Stimulated activated CD4-positive, alpha-beta T cell treated with anti-CD3 and anti-CD28 coated beads, TNF-alpha, amount 100 ng/mL, for 24 hours (primary cell): ENCODE measurements around the gene BARHL2.

Experiments
- DNase-seq, 3 experiments: peaks; one replicate each; pipeline ENCODE4 v3.0.0-alpha.2; 2020; ENCODE audit warnings: low read depth in 3 of 3

BARHL2 gene

DNA sequence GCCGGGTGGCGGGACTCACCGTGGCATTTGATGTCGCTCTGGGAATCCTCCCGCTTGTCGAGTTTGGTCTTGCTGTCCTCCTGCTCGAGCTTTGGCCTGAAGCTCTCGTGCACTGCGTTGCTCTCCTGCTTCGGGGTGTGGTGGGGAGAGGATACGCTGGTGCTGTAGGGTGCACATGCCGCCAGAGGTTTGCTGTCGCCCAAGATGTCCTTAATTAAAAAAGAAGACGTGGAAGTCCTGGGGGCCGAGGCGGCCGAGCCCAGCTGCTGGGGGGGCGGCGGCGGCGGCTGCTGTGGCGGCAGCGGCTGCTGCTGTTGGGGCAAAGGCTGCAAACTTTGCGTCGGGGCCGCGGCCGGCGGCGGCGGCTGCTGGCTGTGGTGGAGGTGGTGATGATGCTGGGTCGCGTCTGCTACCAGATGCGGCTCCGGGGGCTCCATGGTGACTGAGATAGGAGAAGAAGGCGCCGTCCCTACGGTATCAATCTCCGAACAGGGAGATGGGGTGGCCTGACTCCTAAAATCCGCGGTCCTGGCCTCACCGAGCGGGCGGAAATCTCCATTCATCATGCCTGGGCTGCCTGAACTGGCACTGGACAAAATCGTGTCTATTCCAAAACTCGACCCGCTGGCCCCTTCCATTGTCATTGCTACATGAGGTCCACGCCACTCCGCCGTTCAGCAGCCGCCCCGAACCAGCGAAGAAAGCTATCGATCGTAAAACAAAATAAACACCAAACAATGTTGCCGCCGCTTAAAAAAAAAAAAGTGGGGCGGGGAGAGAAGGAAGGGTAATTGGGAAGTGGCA lies at the start of gene BARHL2:
Gene BARHL2, minus strand, starts transcription at position 751 of the 804 bp plus-strand sequence. Its CDS starts 107 bp downstream, at position 644.
- DNase-seq: no peak

DNA sequence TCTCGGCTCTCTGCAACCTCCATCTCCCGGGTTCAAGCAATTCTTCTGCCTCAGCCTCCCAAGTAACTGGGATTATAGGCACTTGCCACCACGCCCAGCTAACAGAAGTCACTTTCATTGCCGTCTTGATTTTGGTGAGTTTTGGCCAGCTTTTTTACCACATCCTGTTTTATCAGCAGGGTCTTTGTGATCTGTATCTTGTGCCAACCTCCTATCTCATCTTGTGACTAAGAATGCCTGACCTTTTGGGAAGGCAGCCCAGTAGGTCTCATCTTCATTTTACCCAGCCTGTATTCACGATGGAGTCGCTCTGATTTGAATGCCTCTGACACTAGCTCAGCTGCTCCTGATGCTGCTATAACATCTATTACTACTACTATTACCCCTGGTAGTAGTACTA lies 46.8 kb upstream of the BARHL2 start:
- no peak for DNase-seq

DNA sequence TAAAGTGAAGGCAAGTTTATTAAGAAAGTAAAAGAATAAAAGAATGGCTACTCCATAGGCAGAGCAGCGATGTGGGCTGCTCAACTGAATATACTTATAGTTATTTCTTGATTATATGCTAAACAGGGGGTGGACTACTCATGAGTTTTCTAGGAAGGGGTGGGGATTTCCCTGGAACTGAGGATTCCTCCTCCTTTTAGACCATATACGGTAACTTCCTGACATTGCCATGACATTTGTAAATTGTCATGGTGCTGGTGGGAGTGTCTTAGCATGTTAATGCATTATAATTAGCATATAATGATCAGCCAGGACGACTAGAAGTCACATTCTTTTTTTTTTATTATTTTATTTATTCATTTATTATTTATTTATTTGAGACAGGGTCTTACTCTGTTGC lies 46.4 kb upstream of the BARHL2 start:
- no peak for DNase-seq

DNA sequence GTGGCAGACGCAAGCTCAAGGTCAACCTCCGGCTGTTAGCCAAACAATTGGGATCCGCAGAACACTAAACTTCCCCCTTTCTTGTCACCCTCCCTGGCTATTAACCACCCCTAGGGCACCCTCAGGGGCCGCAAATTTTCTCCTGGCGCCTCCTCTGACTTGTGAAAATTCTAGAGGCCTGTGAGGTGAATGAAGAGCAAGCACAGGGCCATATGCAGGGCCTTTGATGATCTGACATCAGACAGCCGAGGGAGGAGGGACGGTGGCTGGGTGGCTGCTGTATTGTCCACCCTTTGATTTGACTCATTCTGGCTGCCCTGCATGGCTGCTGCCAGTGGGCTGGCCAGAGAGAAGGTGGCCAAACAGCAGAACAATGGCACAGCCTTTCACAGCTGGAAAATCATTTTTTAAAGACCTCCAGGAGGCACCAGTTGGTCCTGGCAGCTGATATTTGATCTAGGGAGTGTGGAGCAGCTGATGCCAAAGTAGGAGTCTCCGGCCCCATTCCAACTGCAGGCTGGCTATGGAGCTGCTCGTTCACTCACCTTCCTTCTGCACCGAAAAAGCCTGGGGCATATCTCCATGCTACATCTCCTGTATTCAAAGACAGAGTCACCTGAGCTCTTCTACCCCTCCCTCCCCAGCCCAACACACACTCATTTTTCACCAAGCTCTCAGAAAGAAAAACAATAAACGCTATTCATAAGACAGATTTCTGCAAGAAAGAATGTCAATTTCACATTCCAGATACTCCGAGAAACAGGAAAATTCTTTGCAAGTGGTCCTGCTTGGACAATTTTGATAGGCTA lies 44.9 kb upstream of the BARHL2 start:
- no peak for DNase-seq

DNA sequence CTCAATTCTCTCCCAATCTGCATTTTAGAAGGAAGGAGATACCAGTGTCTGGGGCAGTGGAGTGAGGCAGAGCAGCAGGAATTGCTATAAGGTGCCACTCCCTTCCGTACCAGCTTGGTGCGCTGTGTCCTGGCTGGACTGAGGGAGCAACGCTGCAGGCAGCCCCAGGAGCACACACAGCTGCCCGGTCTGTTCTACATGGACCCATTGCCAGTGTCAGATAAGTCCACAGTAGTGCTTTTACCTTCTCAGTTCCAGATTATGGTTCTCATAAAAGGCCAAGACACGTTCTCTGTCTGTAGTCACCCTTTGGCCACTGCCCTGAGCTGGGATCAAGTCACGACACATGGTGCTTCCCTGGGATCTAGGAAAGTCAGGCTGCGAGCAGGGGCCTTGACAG lies 44.1 kb upstream of the BARHL2 start:
- DNase-seq: no peak

DNA sequence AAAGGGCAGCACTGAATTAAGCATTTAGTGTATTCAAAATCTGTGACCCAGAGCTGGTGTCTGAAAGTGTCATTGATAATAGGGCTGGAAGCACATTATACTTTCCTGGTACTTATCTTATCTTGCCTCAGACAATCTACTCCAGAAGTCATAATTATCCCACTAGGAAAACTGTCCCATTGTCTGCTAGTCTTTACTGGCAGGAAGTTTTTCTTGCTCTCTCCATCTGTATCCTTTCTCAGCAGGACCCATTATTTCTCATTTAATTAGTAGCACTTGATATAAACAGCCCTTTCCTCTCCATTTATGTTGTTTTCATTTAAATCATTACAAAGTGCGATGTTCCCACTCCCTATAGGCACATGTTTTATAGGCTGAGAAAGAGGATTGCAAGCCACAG lies 36.5 kb upstream of the BARHL2 start:
- DNase-seq: no peak

DNA sequence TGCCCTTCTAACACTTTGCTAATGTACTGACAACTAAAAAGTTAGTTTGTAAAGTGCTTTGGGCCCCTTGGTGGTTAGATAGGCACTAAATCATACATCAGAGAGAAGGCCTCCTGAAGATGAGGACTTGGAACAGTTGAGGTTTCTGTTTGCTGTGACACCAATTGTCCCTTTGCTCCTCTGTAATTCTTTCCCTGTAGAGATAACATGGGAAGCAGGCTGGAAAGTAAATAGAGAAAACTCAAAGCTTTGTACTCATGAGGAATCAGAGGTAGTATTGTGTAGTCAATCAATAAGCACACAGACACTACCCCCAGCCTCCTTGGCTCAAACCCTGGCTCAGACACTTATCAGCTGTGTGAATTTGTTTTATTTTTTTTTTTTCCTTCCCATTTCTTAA lies 31.6 kb upstream of the BARHL2 start:
- no peak for DNase-seq

DNA sequence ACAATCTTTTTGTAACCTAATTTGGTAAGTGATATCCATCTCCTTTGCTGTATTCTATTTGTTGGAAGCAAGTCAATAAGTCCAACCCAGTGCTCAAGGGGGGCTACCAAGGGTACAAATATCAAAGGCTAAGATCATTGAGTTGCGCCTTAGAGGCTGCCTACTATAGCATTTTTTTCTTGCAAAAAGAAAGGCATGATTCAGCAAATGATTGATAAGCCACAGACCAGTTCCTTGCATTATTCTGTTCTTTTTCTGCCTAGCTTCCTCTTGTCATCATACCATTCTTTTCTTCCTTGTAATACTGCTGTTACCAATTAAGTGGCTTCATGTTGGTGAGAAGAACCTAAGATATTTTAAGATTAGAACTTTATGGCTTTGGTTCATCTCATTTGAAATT lies 29.8 kb upstream of the BARHL2 start:
- DNase-seq: no peak

DNA sequence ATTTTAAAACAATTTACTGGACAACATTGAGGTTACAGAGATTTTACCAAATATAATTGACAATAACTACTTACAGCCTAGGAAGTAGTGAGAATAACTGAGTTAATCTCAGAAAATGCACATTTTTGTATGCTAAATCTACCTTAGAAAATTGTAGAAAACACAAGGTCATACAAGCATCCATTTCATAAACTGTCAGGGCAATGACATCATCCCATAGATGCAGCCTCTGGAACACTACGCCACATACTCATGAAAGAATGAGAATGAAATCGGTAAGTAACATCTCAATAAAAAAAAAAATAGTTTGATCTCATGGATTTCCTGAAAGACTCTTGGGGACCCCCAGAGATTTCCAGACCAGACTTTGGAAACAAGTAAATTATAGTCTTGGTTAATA lies 28.9 kb upstream of the BARHL2 start:
- DNase-seq: no peak

DNA sequence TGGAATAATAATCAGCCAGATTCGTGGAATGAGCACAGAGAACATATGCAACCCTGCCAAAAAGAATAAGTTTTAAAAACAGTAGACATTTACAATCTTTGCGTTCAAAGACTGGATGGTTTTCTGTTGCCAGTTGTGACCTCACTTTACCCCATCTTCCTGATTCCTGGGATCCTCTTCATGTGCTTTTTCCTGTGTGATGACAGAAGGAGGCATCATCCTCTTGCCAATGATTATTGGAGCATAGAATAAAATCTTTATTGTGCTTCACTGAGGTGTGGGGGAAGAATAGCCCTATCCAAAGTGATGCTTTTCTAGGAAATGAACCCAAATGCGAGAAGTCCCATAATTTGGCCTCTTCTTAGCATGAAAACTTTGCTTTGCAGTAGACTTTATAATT lies 15.0 kb upstream of the BARHL2 start:
- no peak for DNase-seq

DNA sequence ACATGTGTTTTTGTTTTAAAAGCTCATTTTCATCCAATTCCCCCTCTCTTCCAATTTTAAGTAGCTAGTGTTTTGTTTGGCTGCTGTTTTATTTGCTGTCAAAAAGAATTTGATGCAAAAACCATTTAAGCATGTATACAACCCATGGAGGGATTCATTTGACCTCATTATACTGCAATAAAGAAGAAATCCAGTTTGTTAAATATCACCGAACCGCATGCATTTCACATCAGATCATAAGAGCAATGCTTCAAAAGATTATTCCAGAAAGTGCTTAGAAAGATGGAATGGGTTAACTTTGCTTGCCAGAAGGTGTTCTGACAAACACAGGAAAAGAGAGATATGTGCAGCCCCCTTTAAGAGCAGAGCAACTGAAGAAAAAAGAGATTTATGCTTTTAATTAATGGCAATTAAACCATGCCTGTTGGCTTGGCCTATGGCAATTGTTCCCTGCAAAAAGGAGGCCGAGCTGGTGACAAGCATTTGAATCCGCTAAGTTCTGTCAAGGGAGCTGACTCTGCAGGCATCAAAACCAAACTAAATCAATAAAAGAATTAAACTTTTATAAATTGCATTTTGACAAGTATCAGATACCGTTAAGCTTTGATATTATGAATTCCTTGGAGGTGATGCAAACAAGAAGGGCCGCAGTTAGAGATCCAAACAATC lies 14.4 kb upstream of the BARHL2 start:
- DNase-seq: no peak

DNA sequence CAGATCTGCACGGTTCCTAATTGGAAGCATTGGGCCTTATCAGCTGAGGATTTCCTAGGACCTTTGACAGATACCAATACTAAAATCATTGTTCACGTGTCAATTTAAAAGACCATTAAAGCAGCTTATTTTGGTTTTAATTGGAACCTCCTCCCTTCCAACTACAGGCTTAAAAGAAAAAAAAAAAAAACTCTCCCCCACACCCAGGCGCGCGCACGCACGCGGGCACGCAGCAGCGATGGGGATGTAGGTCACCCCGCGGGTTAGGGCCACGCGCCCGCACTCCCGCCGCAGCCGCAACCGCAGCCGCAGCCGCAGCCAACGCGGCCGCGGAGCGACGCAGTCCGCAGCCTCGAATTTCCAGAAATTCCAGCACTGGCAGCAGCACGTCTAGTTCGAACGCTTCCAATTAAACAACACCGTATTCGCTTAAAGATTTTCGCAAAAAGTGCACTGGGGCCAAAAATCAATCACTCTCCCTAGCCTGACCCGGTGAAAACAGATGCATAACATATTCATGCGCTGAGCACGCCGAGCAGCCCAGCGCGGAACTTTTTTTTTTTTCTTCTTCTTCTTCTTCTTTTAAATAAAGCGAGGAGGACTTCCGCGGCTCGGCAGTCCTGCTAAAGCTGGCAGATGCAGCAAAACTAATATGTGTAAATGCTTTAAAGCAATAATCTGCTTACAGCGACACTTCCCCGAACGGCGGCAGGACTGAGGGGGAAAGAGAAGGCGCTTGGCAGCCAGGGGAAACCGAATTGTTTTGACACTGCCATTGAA lies 13.3 kb upstream of the BARHL2 start:
- DNase-seq: no peak

DNA sequence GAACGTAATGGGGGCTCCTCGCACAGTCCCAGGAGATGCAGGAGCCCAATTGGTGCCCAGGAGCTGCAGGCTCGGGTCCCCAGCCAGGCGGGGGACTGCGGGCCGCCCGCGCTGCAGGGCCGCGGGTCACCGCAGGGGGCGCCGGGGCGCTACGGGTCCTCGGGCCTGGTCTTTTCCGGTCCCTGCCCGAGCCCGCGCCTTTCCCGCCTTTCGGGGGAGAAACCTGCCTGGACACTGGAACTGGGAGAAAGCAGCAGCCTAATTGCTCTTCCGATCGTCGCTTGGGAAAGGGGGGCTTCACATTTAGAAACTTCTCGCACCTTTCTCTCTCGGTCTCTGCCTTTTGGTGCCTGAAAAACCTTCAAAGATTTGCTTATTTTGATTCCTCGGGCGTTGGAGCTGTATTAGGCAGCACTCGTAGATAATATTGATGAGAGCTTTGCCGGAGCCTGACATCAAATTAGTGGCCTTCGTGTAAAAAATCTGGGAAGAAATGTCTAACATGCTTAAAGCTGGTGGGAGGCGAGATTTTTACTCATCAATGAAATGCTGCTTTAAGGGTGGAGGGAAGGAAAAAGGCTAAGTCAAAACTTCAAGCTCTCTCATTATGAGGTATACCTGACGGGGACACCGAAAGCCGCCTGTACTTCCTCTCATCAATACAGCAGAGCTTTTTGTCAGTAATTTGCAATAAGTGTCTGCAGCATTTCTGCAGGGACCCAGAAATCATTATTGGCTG lies 12.6 kb upstream of the BARHL2 start:
- DNase-seq: no peak

DNA sequence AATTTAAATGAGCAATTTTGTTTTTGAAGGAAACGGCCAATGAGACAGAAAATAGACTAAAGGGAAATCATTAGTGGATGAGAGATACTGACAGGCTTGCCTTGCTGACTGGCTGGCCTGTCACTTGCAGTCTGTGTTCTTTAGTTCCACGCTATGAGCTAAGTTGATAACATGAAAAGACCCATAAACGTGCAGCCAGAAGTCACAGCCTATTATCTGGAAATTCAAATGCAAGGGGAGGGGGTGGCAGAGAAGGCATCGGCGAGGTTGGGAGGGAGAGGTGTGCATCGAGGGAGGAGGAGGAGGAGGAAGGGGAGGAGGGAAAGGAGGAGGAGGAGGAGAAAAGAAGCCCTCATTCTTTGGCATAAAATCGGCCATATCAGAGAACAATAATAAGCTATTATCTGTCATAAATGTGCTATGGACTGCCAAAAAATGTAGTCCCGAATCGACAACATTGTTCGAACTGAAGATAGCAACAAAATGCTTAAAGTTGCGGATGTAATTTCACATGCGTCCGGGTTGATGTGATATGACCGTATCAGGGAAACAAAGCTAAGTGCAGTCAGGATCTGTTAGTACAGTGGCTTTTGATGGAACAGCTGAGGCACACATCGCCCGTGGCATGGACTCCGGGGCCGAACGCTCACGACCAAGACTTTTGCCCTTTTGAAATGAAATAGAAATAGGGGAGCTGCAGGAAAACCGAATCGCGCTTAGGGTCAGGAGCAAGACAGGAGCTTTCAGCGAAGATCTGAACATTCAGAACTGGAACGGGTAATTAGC lies 11.6 kb upstream of the BARHL2 start:
- no peak for DNase-seq

DNA sequence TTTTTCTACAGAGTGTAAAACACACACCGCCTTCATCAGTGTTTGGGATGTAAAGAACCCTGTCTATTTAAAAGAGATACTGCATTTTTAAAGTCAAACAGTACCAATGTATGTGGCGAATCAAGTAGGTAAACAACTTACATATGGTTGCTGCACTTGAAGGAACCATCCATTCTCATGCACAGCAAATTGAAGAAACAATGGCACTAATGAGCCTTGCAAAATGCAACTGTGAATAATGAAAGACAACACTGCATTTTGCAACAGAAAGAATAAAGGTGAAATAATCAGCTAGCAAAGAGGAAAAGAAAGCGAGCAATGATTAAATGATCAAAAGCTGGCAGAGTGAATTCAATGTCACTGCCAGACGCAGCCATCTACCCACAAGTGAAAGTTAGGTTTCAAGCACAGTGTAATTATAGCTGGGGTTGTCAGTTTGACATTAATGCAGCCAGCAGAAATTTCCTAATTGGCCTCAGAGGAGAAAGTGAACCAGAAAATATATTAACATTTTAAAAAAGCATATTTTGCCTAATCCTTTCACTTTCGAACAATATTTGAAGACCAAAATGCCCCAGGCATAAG lies 10.9 kb upstream of the BARHL2 start:
- DNase-seq: no peak

DNA sequence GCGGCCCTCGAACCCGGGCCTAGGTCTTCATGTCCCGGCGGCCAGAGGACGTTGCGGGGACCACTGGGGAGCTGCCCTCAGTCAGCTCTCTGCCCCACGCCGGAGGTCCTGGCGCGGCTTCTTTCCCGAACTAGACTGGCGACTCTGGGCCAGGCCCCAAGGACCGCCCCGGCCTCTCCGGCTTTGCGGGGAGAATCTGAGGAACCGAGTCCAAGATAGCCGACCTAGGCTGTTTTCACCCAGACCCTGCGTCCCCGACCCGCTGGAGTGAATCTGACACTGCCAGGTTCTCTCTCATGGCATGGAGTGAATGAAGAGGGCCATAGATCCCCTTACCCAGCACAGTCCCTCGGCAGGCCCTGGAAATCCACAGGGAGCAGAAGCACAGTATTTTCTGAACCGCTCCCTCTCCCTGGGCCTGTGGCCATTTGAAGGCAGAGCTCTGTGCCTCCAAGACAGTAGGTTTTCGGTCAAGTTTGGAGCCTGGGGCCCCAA lies 9.9 kb upstream of the BARHL2 start:
- no peak for DNase-seq

DNA sequence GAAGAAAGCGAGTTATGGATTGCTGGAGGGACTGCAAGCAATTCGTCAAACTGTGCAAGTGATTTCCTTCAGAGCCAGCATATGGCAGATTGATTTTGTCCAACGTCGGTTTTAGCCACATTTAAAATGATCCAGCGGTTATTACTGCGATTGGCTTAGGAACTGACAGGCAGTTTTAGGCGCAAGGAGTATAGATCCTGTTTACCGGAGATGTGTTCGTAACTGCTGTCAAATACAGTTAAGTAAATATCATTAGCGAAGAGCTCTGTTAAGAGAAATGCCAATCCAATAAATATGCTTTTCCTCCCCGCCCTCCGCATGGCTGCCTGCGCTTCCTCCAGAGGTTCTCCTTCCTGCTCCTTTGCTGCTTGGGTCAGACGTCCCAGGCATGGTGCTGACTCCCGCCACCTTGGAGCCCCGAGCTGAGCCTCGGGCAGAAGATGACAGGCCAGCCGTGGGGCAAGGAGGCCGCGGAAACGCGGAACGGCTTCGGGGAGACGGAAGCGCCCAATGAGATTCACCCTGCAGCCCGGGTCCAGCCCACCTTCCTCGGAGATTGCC lies 9.4 kb upstream of the BARHL2 start:
- DNase-seq: no peak

DNA sequence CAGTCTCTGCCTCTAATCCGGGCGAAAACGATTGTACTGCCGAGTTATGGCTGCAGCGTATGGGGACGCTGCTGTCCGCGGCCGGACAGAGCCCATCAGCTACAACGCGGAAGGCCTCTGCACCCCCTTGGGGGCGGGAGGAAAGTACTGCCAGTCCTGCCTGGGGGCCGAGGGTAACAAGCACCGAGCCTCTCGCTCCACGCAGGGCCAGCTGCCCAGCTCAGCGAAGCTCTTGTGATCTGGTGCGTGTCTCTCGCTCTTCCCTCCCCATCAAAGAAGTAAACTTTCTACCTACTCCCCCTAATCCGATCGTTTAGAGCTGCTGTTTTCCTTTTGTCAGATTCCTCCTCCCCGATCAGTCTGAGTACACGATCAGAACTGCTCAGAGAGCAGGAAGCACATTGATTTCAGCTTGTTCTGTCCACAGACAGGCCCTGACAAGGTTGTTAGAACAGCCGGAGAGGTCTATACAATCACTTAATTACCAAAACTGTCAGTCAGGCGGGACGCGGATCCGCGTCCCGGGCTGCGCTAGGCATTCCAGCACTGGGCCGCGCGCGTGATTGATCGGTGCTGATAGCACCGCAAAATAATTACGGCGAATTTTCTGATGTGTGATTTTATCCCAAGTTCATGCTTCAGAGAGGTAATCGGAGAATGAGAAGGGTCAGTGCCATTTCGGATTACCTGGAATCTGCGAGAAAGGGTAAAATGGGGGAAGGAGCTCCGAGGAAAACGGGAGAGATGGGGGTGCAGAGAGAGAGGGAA lies 8.7 kb upstream of the BARHL2 start:
- DNase-seq: no peak
